ENCODE results near the gene SCAMP5.

Gene SCAMP5

DNA sequence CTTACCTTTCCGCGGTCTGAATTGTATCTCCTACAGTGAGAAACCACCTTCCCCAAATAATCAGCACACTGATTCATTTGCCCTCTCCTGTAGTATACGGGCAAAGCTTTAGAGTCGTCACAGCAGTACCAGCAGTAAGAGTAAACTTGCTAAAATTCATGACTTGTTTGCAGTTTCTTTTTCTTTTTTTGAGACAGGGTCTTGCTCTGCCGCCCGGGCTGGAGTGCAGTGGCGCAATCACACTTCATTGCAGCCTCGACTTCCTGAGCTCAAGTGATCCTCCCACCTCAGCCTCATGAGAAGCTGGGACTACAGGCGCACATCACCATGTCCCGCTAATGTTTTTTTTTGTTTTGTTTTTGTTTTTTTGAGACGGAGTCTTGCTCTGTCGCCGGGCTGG lies 11.9 kb downstream of the SCAMP5 start:
- Histone ChIP-seq H2BK120ac (ENCODE audit: low read depth, low read length) (no peak overlapping the region), H2AFZ (ENCODE audit: low read depth, low read length) (no peak overlapping the region), H2BK12ac (ENCODE audit: low read length in 2 of 2) (no peak overlapping the region), H4K91ac (ENCODE audit: low read length) (no peak overlapping the region), H4K8ac (ENCODE audit: low read length) (no peak overlapping the region), H3K18ac (ENCODE audit: low read depth in 1 of 2, low read length in 2 of 2) (no peak overlapping the region), H3K36me3 (ENCODE audit: control insufficient read depth in 1 of 2, insufficient read depth in 2 of 2, low read depth in 1 of 2, low read length in 2 of 2) (no peaks in the 10 kb centered on the region), H3K4me3 (ENCODE audit: insufficient read depth in 1 of 2, low read depth in 1 of 2, low read length in 2 of 2) (no peak overlapping the region), H3K9ac (ENCODE audit: low read length) (no peak overlapping the region), H3K14ac (ENCODE audit: low read length in 2 of 2) (no peak overlapping the region), H3K4ac (ENCODE audit: low read depth in 1 of 2, low read length in 2 of 2) (no peak overlapping the region), H3K79me1 (replicated peaks; ENCODE audit: low read length, poor library complexity, severe bottlenecking) (no peaks in the 10 kb centered on the region), H2AK5ac (ENCODE audit: low read length, severe bottlenecking) (no peak overlapping the region), H3K9me3 (ENCODE audit: control insufficient read depth, low read length) (no peaks in the 10 kb centered on the region), H2BK5ac (ENCODE audit: low read depth, low read length, poor library complexity, severe bottlenecking) (no peak overlapping the region), H3K27me3 (ENCODE audit: control insufficient read depth in 1 of 2, insufficient read depth in 1 of 2, low read length in 2 of 2) (peaks cover 7 to 17% of the 10 kb centered on the region in 2 experiments), H3K23ac (ENCODE audit: low read length in 2 of 2) (no peak overlapping the region), H2BK15ac (ENCODE audit: low read depth, poor library complexity, severe bottlenecking) (no peak overlapping the region), H3K4me1 (ENCODE audit: control insufficient read depth, insufficient read depth, low read depth, low read length) (no peaks in the 10 kb centered on the region), H3K4me2 (ENCODE audit: low read length, poor library complexity, severe bottlenecking) (no peak overlapping the region), H3K27ac (ENCODE audit: low read length, poor library complexity, severe bottlenecking) (no peak overlapping the region)
- no peak for DNase-seq
- whole genome bisulfite sequencing, result 88% methylated on average over 13 of the region's 13 CpGs

DNA sequence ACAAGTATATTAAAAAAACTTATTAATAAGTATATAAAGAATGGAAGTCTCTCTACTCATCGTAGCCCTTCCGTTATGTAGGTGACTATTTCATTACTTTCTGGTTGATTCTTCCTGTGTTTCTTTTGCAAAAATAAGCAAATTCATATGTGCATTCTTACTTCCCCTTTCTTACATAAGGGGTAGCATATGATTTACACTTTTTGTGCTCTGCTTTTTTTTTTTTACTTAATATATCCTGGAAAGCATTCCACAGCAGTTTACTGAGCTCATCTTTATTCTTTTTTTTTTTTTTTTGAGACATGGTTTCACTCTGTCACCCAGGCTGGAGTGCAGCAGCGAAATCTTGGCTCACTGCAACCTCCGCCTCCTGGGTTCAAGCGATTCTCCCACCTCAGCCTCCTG lies 12.9 kb downstream of the SCAMP5 start:
- WGBS, result 81% methylated on average over 3 of the region's 5 CpGs
- DNase-seq, result no peak
- H2BK120ac ChIP-seq (ENCODE audit: low read depth, low read length), result no peak overlapping the region
- H3K9ac ChIP-seq (ENCODE audit: low read length), result no peak overlapping the region
- H3K27me3 ChIP-seq (ENCODE audit: control insufficient read depth in 1 of 2, insufficient read depth in 1 of 2, low read length in 2 of 2), result peaks cover 6 to 14% of the 10 kb centered on the region in 2 experiments
- no peak overlapping the region for H4K8ac ChIP-seq (ENCODE audit: low read length)
- H3K14ac ChIP-seq (ENCODE audit: low read length in 2 of 2), result no peak overlapping the region
- no peak overlapping the region for H3K23ac ChIP-seq (ENCODE audit: low read length in 2 of 2)
- no peak overlapping the region for H2AK5ac ChIP-seq (ENCODE audit: low read length, severe bottlenecking)
- H3K4me1 ChIP-seq (ENCODE audit: control insufficient read depth, insufficient read depth, low read depth, low read length), result no peaks in the 10 kb centered on the region
- H2BK12ac ChIP-seq (ENCODE audit: low read length in 2 of 2), result no peak overlapping the region
- no peak overlapping the region for H4K91ac ChIP-seq (ENCODE audit: low read length)
- no peak overlapping the region for H2BK15ac ChIP-seq (ENCODE audit: low read depth, poor library complexity, severe bottlenecking)
- H3K4me2 ChIP-seq (ENCODE audit: low read length, poor library complexity, severe bottlenecking), result no peak overlapping the region
- H3K4ac ChIP-seq (ENCODE audit: low read depth in 1 of 2, low read length in 2 of 2), result no peak overlapping the region
- no peak overlapping the region for H2AFZ ChIP-seq (ENCODE audit: low read depth, low read length)
- H2BK5ac ChIP-seq (ENCODE audit: low read depth, low read length, poor library complexity, severe bottlenecking), result no peak overlapping the region
- H3K9me3 ChIP-seq (ENCODE audit: control insufficient read depth, low read length), result no peaks in the 10 kb centered on the region
- H3K18ac ChIP-seq (ENCODE audit: low read depth in 1 of 2, low read length in 2 of 2), result no peak overlapping the region
- H3K27ac ChIP-seq (ENCODE audit: low read length, poor library complexity, severe bottlenecking), result no peak overlapping the region
- H3K36me3 ChIP-seq (ENCODE audit: control insufficient read depth in 1 of 2, insufficient read depth in 2 of 2, low read depth in 1 of 2, low read length in 2 of 2), result peaks cover 0 to 4% of the 10 kb centered on the region in 2 experiments
- H3K4me3 ChIP-seq (ENCODE audit: insufficient read depth in 1 of 2, low read depth in 1 of 2, low read length in 2 of 2), result no peak overlapping the region
- no peaks in the 10 kb centered on the region for H3K79me1 ChIP-seq (replicated peaks; ENCODE audit: low read length, poor library complexity, severe bottlenecking)

DNA sequence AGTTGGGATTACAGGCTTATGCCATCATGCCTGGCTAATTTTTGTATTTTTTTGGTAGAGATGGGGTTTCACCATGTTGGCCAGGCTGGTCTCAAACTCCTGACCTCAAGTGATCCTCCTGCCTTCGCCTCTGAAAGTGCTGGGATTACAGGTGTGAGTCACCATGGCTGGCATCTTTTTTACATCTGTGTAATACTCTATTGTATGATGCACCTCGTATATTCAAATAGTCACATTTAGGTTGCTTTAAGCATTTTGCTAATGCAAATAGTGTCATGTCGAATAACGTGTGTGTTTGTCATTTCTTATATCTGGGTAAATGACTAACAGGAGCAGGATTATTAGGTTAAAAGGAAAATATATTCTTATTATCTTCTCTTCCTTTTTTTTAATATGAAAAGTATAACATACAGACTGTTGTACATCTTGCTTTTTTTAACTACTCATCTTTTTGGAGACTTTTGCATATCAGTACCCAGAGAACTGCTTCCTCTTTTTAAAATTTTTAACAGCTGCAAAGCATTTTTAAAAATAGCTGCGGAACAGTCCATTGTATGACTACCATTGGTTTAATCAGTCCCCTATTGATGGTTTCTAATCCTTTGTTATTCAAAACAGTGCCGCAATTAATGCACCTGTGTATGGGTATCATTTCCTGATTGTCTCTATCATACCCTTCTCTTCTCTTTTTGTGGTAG lies 13.4 kb downstream of the SCAMP5 start:
- WGBS, result 85% methylated on average over 4 of the region's 6 CpGs
- H2AFZ ChIP-seq (ENCODE audit: low read depth, low read length), result no peak overlapping the region
- no peak overlapping the region for H2BK120ac ChIP-seq (ENCODE audit: low read depth, low read length)
- H3K14ac ChIP-seq (ENCODE audit: low read length in 2 of 2), result no peak overlapping the region
- no peak overlapping the region for H3K23ac ChIP-seq (ENCODE audit: low read length in 2 of 2)
- H2BK12ac ChIP-seq (ENCODE audit: low read length in 2 of 2), result no peak overlapping the region
- no peak overlapping the region for H2AK5ac ChIP-seq (ENCODE audit: low read length, severe bottlenecking)
- no peaks in the 10 kb centered on the region for H3K79me1 ChIP-seq (replicated peaks; ENCODE audit: low read length, poor library complexity, severe bottlenecking)
- no peaks in the 10 kb centered on the region for H3K4me1 ChIP-seq (ENCODE audit: control insufficient read depth, insufficient read depth, low read depth, low read length)
- no peak overlapping the region for H4K8ac ChIP-seq (ENCODE audit: low read length)
- H3K27ac ChIP-seq (ENCODE audit: low read length, poor library complexity, severe bottlenecking), result no peak overlapping the region
- H3K9me3 ChIP-seq (ENCODE audit: control insufficient read depth, low read length), result no peaks in the 10 kb centered on the region
- H4K91ac ChIP-seq (ENCODE audit: low read length), result no peak overlapping the region
- H2BK15ac ChIP-seq (ENCODE audit: low read depth, poor library complexity, severe bottlenecking), result no peak overlapping the region
- H2BK5ac ChIP-seq (ENCODE audit: low read depth, low read length, poor library complexity, severe bottlenecking), result no peak overlapping the region
- H3K36me3 ChIP-seq (ENCODE audit: control insufficient read depth in 1 of 2, insufficient read depth in 2 of 2, low read depth in 1 of 2, low read length in 2 of 2), result peaks cover 0 to 4% of the 10 kb centered on the region in 2 experiments
- H3K4me2 ChIP-seq (ENCODE audit: low read length, poor library complexity, severe bottlenecking), result no peak overlapping the region
- no peak overlapping the region for H3K4ac ChIP-seq (ENCODE audit: low read depth in 1 of 2, low read length in 2 of 2)
- no peak overlapping the region for H3K9ac ChIP-seq (ENCODE audit: low read length)
- no peak overlapping the region for H3K18ac ChIP-seq (ENCODE audit: low read depth in 1 of 2, low read length in 2 of 2)
- no peak for DNase-seq
- no peak overlapping the region for H3K4me3 ChIP-seq (ENCODE audit: insufficient read depth in 1 of 2, low read depth in 1 of 2, low read length in 2 of 2)
- peaks cover 6 to 14% of the 10 kb centered on the region in 2 experiments for H3K27me3 ChIP-seq (ENCODE audit: control insufficient read depth in 1 of 2, insufficient read depth in 1 of 2, low read length in 2 of 2)

DNA sequence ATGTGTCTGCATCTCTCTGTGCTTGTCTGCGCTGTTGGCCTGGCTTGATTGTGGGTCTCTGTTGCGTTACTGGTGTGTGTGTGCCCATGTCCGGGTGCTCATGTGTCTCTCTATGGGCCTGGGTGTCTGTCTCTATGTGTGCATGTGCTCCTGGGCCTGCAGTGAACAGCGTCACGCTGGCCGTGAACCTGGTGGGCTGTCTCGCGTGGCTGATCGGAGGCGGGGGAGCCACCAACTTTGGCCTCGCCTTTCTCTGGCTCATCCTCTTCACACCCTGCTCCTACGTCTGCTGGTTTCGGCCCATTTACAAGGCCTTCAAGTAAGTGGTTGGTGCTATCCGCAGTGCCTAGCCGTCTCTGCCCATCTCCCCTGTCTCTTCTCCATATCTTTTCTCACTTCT lies 21.1 kb downstream of the SCAMP5 start:
- no peak overlapping the region for H4K91ac ChIP-seq (ENCODE audit: low read length)
- H3K23ac ChIP-seq (ENCODE audit: low read length in 2 of 2), result no peak overlapping the region
- H3K4me1 ChIP-seq (ENCODE audit: control insufficient read depth, insufficient read depth, low read depth, low read length), result no peaks in the 10 kb centered on the region
- H2BK120ac ChIP-seq (ENCODE audit: low read depth, low read length), result no peak overlapping the region
- H3K4ac ChIP-seq (ENCODE audit: low read depth in 1 of 2, low read length in 2 of 2), result no peak overlapping the region
- no peak overlapping the region for H3K9ac ChIP-seq (ENCODE audit: low read length)
- no peak overlapping the region for H2BK5ac ChIP-seq (ENCODE audit: low read depth, low read length, poor library complexity, severe bottlenecking)
- H2AFZ ChIP-seq (ENCODE audit: low read depth, low read length), result no peak overlapping the region
- H2AK5ac ChIP-seq (ENCODE audit: low read length, severe bottlenecking), result no peak overlapping the region
- no peak overlapping the region for H4K8ac ChIP-seq (ENCODE audit: low read length)
- H3K9me3 ChIP-seq (ENCODE audit: control insufficient read depth, low read length), result no peaks in the 10 kb centered on the region
- WGBS, result 91% methylated on average over 15 of the region's 15 CpGs
- H3K4me3 ChIP-seq (ENCODE audit: insufficient read depth in 1 of 2, low read depth in 1 of 2, low read length in 2 of 2), result no peak overlapping the region
- no peak overlapping the region for H3K18ac ChIP-seq (ENCODE audit: low read depth in 1 of 2, low read length in 2 of 2)
- H3K36me3 ChIP-seq (ENCODE audit: control insufficient read depth in 1 of 2, insufficient read depth in 2 of 2, low read depth in 1 of 2, low read length in 2 of 2), result peaks cover 0 to 4% of the 10 kb centered on the region in 2 experiments
- no peak overlapping the region for H3K27ac ChIP-seq (ENCODE audit: low read length, poor library complexity, severe bottlenecking)
- no peak overlapping the region for H3K4me2 ChIP-seq (ENCODE audit: low read length, poor library complexity, severe bottlenecking)
- H3K27me3 ChIP-seq (ENCODE audit: control insufficient read depth in 1 of 2, insufficient read depth in 1 of 2, low read length in 2 of 2), result peaks cover 0 to 8% of the 10 kb centered on the region in 2 experiments
- no peak overlapping the region for H2BK12ac ChIP-seq (ENCODE audit: low read length in 2 of 2)
- H3K79me1 ChIP-seq (replicated peaks; ENCODE audit: low read length, poor library complexity, severe bottlenecking), result no peaks in the 10 kb centered on the region
- H3K14ac ChIP-seq (ENCODE audit: low read length in 2 of 2), result no peak overlapping the region
- no peak overlapping the region for H2BK15ac ChIP-seq (ENCODE audit: low read depth, poor library complexity, severe bottlenecking)
- no peak for DNase-seq

All from mesenchymal stem cell (in vitro differentiated cells and primary cell).